ENCODE results near the gene AEN. TPM values are rescaled to one million over a fixed set of nuclear protein-coding genes. Genes with fewer than 3 reads are reported as not detected.

The AEN gene
- total RNA-seq, 1 donor from 2014 or later: 10.3 TPM

DNA sequence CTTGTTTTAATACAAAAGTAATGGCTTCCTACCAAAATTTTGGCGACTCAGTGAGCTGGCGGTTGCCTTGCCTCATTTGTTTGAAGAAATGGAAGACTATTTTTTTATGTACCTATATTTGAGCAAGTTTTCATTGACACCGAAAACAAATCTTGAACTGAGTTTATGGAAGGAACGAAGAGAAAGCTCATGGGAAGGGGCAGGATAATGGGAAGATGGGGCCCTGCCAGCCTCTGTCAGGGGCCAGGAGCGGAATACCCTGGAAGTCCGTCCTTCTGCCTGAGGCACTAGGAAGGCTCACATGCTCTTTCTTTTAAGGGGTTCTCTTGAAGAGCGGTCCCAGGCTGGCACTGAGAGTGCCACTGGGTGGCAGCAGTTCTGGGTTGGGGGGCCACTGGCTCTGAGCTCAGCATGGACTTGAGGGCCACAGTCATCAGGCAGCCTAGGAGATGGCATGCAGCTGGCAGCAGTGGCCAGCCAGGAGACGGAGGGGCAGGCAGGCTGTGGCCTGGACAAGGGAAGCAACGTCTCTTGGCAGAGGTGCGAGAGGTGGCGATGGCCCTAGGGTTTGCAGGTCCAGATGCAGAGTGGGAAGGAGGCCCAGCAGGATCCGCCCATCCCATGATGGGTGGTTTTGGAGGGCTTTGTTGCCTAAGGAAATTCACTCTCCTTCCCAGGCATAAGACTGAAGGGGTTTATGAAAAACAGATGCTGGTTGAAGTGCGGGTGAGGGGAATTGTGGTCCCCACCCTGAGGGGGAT is 59.3 kb downstream of the AEN start:
- H3K27me3 ChIP-seq (ENCODE audit: low read depth): peaks cover 15% of the 10 kb centered on the region
- no peaks in the 10 kb centered on the region for H3K4me1 ChIP-seq
- DNase-seq: no peak
- peaks cover under 1% of the 10 kb centered on the region for H3K9me3 ChIP-seq (replicated peaks)
- H3K36me3 ChIP-seq: no peaks in the 10 kb centered on the region
- H3K27ac ChIP-seq (replicated peaks): no peak overlapping the region
- H3K4me3 ChIP-seq: no peak overlapping the region
- intact Hi-C loops (cut with micrococcal nuclease): no loop called here
- TF ChIP-seq, protein P1, sequence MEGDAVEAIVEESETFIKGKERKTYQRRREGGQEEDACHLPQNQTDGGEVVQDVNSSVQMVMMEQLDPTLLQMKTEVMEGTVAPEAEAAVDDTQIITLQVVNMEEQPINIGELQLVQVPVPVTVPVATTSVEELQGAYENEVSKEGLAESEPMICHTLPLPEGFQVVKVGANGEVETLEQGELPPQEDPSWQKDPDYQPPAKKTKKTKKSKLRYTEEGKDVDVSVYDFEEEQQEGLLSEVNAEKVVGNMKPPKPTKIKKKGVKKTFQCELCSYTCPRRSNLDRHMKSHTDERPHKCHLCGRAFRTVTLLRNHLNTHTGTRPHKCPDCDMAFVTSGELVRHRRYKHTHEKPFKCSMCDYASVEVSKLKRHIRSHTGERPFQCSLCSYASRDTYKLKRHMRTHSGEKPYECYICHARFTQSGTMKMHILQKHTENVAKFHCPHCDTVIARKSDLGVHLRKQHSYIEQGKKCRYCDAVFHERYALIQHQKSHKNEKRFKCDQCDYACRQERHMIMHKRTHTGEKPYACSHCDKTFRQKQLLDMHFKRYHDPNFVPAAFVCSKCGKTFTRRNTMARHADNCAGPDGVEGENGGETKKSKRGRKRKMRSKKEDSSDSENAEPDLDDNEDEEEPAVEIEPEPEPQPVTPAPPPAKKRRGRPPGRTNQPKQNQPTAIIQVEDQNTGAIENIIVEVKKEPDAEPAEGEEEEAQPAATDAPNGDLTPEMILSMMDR (IDR thresholded peaks at IDR 0.05; ENCODE audit: borderline replicate concordance): no peak

GRCh38 chr15:88681610-88682221 is 60.6 kb downstream of the AEN start:
- no peak overlapping the region for H3K27ac ChIP-seq (replicated peaks)
- no peak for DNase-seq
- TF ChIP-seq, protein P1 (IDR thresholded peaks at IDR 0.05; ENCODE audit: borderline replicate concordance): no peak
- peaks cover 15% of the 10 kb centered on the region for H3K27me3 ChIP-seq (ENCODE audit: low read depth)
- intact Hi-C loops (cut with micrococcal nuclease): no loop called here
- no peak overlapping the region for H3K4me3 ChIP-seq
- no peaks in the 10 kb centered on the region for H3K36me3 ChIP-seq
- H3K4me1 ChIP-seq: no peaks in the 10 kb centered on the region
- no peaks in the 10 kb centered on the region for H3K9me3 ChIP-seq (replicated peaks)

Small RNAs within 50 kb of the gene (microRNA-seq; reads per million reads assigned to microRNA genes)
- gene MIR1179 (21.2 reads per million, percentile 39 among the genes with 10 or more reads in this experiment), gene MIR3529 (not detected), gene MIR7-2 (not detected)

Other genes starting within 250 kb of the AEN start
- gene MRPL46, start 154.0 kb upstream of the AEN start, total RNA-seq: 80.8 TPM
- gene MRPS11, start 153.6 kb upstream of the AEN start, total RNA-seq: 75.6 TPM
- 5.5 TPM for gene DET1, start 74.7 kb upstream of the AEN start, total RNA-seq
- 3.1 TPM for gene ISG20, start 17.7 kb downstream of the AEN start, total RNA-seq
- gene ACAN, start 182.1 kb downstream of the AEN start, total RNA-seq: not detected

Measured in left ventricle myocardium inferior (tissue), 1 donor.